ENCODE measurements around the gene ACOT8. TPM values are rescaled to one million over a fixed set of nuclear protein-coding genes. Genes with fewer than 3 reads are reported as not detected.

Gene ACOT8
- total RNA-seq, 4 donors from 2014 or later: 21.9 to 32.6 (median 27.1) TPM

GRCh38 chr20:45819466-45819865, 37.7 kb downstream of the ACOT8 start:
- TF ChIP-seq CTCF (IDR thresholded peaks at IDR 0.05; ENCODE audit: low read depth): no peak

- TF ChIP-seq CTCF (IDR thresholded peaks at IDR 0.05; ENCODE audit: low read depth): no peak
These were observed 39.0 kb downstream of the ACOT8 start for GRCh38 chr20:45818239-45818638.

GRCh38 chr20:45817376-45818194, 39.6 kb downstream of the ACOT8 start:
- TF ChIP-seq CTCF (IDR thresholded peaks at IDR 0.05; ENCODE audit: low read depth): no peak

- TF ChIP-seq CTCF (IDR thresholded peaks at IDR 0.05; ENCODE audit: low read depth): no peak
These were observed 40.2 kb downstream of the ACOT8 start for GRCh38 chr20:45816951-45817350.

GRCh38 chr20:45814314-45814713, 42.9 kb downstream of the ACOT8 start:
- no peak for TF ChIP-seq CTCF (IDR thresholded peaks at IDR 0.05; ENCODE audit: low read depth)

GRCh38 chr20:45813489-45813888, 43.7 kb downstream of the ACOT8 start:
- no peak for TF ChIP-seq CTCF (IDR thresholded peaks at IDR 0.05; ENCODE audit: low read depth)

GRCh38 chr20:45813006-45813340, 44.2 kb downstream of the ACOT8 start:
- no peak for TF ChIP-seq CTCF (IDR thresholded peaks at IDR 0.05; ENCODE audit: low read depth)
